Astrocyte (in vitro differentiated cells and primary cell): ENCODE data around the gene PALLD.

ENCODE experiments used
- EZH2 ChIP-seq: IDR thresholded peaks from 2 replicates; pipeline ENCODE4 v1.6.1; 2012; ENCODE audit warnings: mild to moderate bottlenecking, low read length, inconsistent platforms; ENCODE audit not compliant: insufficient read depth
- TF ChIP-seq, protein P1 (sequence below): IDR thresholded peaks from 2 replicates; pipeline ENCODE4 v1.5.1; 2011; ENCODE audit warnings: low read depth, mild to moderate bottlenecking, inconsistent platforms, low read length, moderate library complexity; ENCODE audit not compliant: insufficient read depth

DNA sequence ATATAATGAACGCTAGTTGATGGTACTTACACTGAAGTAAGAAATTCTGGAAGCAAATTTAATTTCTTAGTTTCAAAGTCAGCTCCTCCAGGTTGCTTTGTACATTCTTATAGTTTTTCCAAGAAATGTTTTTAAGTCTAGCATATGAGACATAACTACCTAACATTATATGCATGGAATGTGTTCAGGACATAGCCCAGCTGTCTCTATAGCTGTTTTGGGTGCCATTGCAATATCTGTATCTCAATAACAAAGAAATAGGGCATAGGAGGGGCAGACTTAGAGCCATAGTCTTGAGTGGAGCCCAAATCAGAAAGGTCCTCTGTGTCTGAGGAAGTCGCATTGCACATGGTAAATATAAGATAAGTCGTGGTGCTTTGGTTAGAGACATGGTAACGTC is 369.8 kb downstream of the PALLD start:
- TF ChIP-seq, protein P1, sequence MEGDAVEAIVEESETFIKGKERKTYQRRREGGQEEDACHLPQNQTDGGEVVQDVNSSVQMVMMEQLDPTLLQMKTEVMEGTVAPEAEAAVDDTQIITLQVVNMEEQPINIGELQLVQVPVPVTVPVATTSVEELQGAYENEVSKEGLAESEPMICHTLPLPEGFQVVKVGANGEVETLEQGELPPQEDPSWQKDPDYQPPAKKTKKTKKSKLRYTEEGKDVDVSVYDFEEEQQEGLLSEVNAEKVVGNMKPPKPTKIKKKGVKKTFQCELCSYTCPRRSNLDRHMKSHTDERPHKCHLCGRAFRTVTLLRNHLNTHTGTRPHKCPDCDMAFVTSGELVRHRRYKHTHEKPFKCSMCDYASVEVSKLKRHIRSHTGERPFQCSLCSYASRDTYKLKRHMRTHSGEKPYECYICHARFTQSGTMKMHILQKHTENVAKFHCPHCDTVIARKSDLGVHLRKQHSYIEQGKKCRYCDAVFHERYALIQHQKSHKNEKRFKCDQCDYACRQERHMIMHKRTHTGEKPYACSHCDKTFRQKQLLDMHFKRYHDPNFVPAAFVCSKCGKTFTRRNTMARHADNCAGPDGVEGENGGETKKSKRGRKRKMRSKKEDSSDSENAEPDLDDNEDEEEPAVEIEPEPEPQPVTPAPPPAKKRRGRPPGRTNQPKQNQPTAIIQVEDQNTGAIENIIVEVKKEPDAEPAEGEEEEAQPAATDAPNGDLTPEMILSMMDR = no peak
- no peak for TF ChIP-seq EZH2
